GM19239 (cell line): ENCODE data around the gene ADGRA1.
"Not testable (repeated sequence)": the region's sequence is repeated elsewhere in the genome, so short reads cannot be mapped to it uniquely, and the experiment has no call there.

Source experiments
- DNase-seq: peaks from one replicate; pipeline ENCODE4 v3.0.0; 2011; ENCODE audit warnings: low spot score; ENCODE audit not compliant: insufficient read length
- FAIRE-seq: peaks from 2 replicates; lab custom pipeline; 2011; peaks lifted over from hg19 to GRCh38; lab: Jason Lieb, UNC

The ADGRA1 gene

GRCh38 chr10:133053527-133054133 is 34.1 kb upstream of the ADGRA1 start:
- not testable (repeated sequence) for FAIRE-seq, DNase-seq

GRCh38 chr10:133055470-133055869 is 32.3 kb upstream of the ADGRA1 start:
- no peak for FAIRE-seq

GRCh38 chr10:133056001-133056400 is 31.7 kb upstream of the ADGRA1 start:
- FAIRE-seq (no peak), DNase-seq (no peak)

More at GRCh38 chr10:133055470-133055869, 32.3 kb upstream of the ADGRA1 start:
- no peak for DNase-seq

- FAIRE-seq (no peak), DNase-seq (no peak)
Measured at GRCh38 chr10:133056651-133057178, 31.0 kb upstream of the ADGRA1 start.

- DNase-seq (no peak), FAIRE-seq (no peak)
Measured at GRCh38 chr10:133058331-133059092, 29.2 kb upstream of the ADGRA1 start.

- DNase-seq (no peak), FAIRE-seq (no peak)
Measured at GRCh38 chr10:133059093-133059470, 28.6 kb upstream of the ADGRA1 start.

GRCh38 chr10:133059571-133059970 is 28.2 kb upstream of the ADGRA1 start:
- no peak for FAIRE-seq
- DNase-seq: no peak

DNA sequence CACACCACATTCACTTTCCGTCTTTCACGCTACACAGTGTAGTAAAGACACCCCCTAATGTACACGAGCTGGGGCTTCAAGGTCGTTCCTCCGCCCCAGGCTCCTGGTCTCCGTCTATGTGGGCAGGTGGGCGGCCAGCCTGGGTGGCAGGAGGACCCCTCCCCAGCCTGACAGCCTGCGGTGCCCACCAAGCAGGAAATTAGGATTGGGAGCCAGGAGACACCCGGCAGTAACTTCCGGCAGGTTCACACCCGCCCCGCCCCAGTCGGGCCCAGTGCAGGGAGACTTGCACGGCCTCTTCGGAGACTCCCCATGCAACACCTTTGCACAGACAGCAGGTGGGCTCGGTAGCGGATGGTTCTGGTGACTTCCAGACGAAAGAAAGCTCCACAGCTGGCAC is 27.7 kb upstream of the ADGRA1 start:
- no peak for FAIRE-seq
- DNase-seq: no peak

GRCh38 chr10:133060466-133060865 is 27.3 kb upstream of the ADGRA1 start:
- DNase-seq (no peak), FAIRE-seq (no peak)

GRCh38 chr10:133060881-133061280 is 26.8 kb upstream of the ADGRA1 start:
- FAIRE-seq: no peak

DNA sequence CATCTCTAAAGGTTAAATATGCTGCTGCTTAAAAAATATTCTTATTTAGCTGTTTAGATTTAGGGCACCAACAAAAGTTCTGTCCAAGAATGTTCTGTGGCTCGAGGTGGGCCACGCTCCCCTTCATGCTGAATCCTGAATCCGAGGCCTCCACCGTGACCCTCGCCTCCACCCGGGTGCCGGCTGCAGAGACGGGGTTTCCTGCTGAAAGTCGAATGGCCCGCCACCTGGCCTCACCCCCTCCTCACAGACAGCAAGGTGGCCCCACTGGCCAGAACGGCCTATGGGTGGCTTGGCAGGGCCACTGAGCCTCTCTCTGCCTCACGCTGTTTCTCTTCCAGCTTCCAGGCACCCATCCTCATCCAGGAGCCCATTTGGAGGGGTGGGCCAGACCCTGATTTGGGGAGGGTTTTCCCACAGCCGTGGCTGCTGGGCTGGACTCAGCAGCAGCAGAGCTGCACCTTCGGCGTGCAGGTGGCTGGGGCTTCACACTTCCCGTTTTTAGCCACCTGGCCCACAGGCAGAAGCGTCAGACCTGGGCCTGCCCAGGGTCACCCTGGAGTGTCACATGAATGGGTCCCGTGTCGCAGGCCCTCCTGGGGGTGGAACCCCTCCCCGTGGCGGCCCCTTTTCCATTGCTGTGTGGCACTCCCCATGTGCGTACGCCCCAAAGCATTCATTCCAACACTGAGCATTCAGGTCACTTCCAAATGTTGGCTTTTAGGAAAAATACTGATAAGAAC is 26.3 kb upstream of the ADGRA1 start:
- FAIRE-seq: no peak

More at GRCh38 chr10:133060881-133061280, 26.8 kb upstream of the ADGRA1 start:
- no peak for DNase-seq

GRCh38 chr10:133062085-133062484 is 25.6 kb upstream of the ADGRA1 start:
- DNase-seq (no peak), FAIRE-seq (no peak)

More for the DNA sequence above, 26.3 kb upstream of the ADGRA1 start:
- no peak for DNase-seq

GRCh38 chr10:133062635-133063034 is 25.1 kb upstream of the ADGRA1 start:
- DNase-seq (no peak), FAIRE-seq (no peak)

GRCh38 chr10:133067149-133068105 is 20.3 kb upstream of the ADGRA1 start:
- FAIRE-seq (no peak), DNase-seq (no peak)

GRCh38 chr10:133068111-133069032 is 19.4 kb upstream of the ADGRA1 start:
- FAIRE-seq (no peak), DNase-seq (no peak)

- DNase-seq: no peak
- FAIRE-seq: no peak
Measured at GRCh38 chr10:133069033-133069525, 18.6 kb upstream of the ADGRA1 start.

GRCh38 chr10:133070405-133070804 is 17.3 kb upstream of the ADGRA1 start:
- FAIRE-seq (no peak), DNase-seq (no peak)

- DNase-seq: no peak
- no peak for FAIRE-seq
Measured at GRCh38 chr10:133070810-133071209, 16.9 kb upstream of the ADGRA1 start.

- FAIRE-seq (no peak), DNase-seq (no peak)
Measured at GRCh38 chr10:133071733-133072132, 16.0 kb upstream of the ADGRA1 start.
